Lower leg skin (tissue), 4 donors: ENCODE results near the gene VAV2. TPM values are rescaled to one million over a fixed set of nuclear protein-coding genes. Genes with fewer than 3 reads are reported as not detected.

Experiments used
- DNase-seq, 2 donors: peaks; one replicate each; pipeline ENCODE4 v3.0.0-alpha.2; 2019; ENCODE audit warnings: low spot score in 2 of 2
- H3K4me3 ChIP-seq: fragments of 200-600 bp; sonication (generic); 2 replicates; pipeline ENCODE4 v1.5.1; 2017; ENCODE audit warnings: mild to moderate bottlenecking, low read depth; ENCODE audit not compliant: poor library complexity, severe bottlenecking
- POLR2A ChIP-seq, 2 donors: fragments of 450-650 bp; IDR thresholded peaks; one replicate each; pipeline ENCODE4 v1.6.1; 2016 to 2017; ENCODE audit warnings: antibody characterized with exemption in 2 of 2, mild to moderate bottlenecking in 1 of 2, moderate library complexity in 1 of 2
- WGBS, 2 donors: methylation state at CpG; one replicate each; pipeline ENCODE4 v1.1.5; 2018; 5-methylcytosine and 5-hydroxymethylcytosine counted together
- intact Hi-C: fragments of 100-400 bp; cut with DNase I; formaldehyde crosslinking; loops from one replicate; pipeline ENCODE4 v1.15.0; 2023; ENCODE audit warnings: low total_unique reads
- total RNA-seq, 4 donors: library from RNA; depleted of rRNA; stranded (reverse); fragments of >200 nt; gene quantifications; one replicate each; pipeline ENCODE4 v1.1.0, GENCODE V29; 2016
- TF ChIP-seq, protein P1 (sequence below), 3 donors: fragments of 450-650 bp; IDR thresholded peaks; one replicate each; pipeline ENCODE4 v1.5.1; 2016; ENCODE audit warnings: antibody characterized with exemption in 3 of 3, mild to moderate bottlenecking in 3 of 3, moderate library complexity in 2 of 3

VAV2 gene
- total RNA-seq, 4 donors from 2014 or later = 6.8 to 9.1 (median 7.5) TPM

DNA sequence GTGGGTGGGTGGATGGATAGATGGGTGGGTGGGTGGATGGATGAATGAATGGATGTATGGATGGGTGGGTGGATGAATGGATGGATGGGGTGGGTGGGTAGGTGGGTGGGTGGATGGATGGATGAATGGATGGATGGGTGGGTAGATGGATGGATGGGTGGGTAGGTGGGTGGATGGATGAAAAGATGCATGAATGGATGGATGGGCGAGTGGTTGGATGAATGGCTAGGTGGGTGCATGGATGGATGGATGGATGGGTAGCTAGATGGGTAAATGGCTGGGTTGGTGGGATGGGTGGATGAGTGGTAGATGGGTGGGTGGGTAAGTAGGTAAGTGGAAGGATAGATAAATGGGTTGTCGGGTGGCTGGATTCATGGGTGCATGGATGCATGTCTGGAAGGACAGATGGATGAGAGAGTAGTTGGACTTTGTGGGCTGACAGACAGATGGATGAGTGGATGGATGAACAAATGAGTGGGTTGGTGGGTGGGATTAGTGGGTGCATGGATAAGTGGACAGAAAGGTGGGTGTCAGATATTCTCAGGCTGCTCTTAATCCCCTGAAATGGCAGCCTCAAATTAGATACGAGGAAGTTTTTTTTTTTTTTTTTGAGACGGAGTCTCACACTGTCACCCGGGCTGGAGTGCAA lies 153.1 kb downstream of the VAV2 start:
- intact Hi-C loops = no loop called here
- WGBS, 2 donors = 91 to 96% methylated on average over 5 of the region's 5 CpGs
- DNase-seq = no peak
- TF ChIP-seq, protein P1, sequence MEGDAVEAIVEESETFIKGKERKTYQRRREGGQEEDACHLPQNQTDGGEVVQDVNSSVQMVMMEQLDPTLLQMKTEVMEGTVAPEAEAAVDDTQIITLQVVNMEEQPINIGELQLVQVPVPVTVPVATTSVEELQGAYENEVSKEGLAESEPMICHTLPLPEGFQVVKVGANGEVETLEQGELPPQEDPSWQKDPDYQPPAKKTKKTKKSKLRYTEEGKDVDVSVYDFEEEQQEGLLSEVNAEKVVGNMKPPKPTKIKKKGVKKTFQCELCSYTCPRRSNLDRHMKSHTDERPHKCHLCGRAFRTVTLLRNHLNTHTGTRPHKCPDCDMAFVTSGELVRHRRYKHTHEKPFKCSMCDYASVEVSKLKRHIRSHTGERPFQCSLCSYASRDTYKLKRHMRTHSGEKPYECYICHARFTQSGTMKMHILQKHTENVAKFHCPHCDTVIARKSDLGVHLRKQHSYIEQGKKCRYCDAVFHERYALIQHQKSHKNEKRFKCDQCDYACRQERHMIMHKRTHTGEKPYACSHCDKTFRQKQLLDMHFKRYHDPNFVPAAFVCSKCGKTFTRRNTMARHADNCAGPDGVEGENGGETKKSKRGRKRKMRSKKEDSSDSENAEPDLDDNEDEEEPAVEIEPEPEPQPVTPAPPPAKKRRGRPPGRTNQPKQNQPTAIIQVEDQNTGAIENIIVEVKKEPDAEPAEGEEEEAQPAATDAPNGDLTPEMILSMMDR (IDR thresholded peaks at IDR 0.05) = no peak
- no peak for TF ChIP-seq POLR2A (IDR thresholded peaks at IDR 0.05)
- H3K4me3 ChIP-seq = no peak overlapping the region

DNA sequence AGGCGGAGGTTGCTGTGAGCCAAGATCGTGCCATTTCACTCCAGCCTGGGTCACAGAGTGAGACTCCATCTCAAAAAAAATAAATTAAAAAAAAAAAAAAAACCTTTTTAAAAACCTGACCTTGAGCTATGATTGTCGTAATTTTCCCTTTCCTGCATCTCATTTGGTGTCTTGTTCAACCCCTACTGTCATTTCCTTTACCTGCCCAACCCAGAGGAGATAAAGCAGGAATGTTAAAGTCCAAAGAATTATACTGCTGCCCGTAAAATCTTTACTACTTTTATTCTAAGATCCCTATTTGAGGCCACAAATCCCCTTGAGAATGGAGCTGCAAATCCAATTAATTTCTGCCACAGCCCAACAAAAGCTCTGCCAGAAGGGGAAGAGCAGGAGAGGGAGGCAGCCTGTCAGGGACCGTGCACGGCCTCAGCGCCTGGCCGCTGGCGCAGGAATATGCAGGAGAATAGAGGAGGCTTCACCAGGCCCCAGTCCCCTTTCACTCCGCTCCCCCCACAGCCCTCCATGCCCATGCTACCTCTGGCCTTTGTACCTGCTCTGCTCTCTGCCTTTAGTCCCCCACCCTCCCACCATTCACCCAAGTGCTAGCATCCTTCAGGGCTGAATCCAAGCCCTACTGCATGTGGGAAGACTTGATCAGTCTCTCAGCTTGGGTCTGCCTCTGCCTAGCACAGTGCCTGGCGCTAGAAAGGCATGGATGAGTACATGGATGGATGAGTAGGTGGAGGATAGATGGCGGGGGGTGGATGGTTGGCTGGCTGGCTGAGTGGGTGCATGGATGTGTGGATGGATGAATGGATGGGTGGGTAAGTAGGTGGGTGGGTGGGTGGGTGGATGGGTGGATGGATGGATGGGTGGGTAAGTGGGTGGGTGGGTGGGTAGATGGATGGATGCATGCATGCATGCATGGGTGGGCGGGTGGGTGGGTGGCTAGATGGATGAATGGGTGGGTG lies 154.2 kb downstream of the VAV2 start:
- DNase-seq = no peak
- TF ChIP-seq, protein P1 (IDR thresholded peaks at IDR 0.05) = no peak
- TF ChIP-seq POLR2A (IDR thresholded peaks at IDR 0.05) = no peak
- H3K4me3 ChIP-seq = no peak overlapping the region
- intact Hi-C loops = no loop called here
- WGBS, 2 donors = 90 to 94% methylated on average over 13 of the region's 13 CpGs

DNA sequence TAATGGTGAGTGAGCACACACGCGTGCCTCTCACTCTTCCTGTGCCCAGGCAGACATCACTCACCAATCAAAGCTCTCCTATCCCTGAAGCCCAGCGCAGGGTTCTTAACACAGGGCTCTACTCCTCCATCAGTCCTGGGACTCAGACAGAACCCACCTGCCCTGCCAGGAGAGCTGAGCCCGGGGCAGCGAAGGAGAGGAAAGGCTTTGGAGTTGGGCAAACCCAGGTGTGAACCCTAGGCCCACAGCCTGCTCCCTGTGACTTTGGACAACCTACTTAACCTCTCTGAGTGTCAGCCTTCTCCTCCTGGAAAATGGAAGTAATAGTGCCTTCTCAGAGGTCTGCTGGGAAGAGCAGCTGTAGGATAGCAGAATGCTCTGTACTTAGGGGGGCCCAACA lies 155.3 kb downstream of the VAV2 start:
- H3K4me3 ChIP-seq = no peak overlapping the region
- intact Hi-C loops = no loop called here
- no peak for DNase-seq
- no peak for TF ChIP-seq POLR2A (IDR thresholded peaks at IDR 0.05)
- TF ChIP-seq, protein P1 (IDR thresholded peaks at IDR 0.05) = no peak
- WGBS, 2 donors = 90 to 91% methylated on average over 5 of the region's 5 CpGs

DNA sequence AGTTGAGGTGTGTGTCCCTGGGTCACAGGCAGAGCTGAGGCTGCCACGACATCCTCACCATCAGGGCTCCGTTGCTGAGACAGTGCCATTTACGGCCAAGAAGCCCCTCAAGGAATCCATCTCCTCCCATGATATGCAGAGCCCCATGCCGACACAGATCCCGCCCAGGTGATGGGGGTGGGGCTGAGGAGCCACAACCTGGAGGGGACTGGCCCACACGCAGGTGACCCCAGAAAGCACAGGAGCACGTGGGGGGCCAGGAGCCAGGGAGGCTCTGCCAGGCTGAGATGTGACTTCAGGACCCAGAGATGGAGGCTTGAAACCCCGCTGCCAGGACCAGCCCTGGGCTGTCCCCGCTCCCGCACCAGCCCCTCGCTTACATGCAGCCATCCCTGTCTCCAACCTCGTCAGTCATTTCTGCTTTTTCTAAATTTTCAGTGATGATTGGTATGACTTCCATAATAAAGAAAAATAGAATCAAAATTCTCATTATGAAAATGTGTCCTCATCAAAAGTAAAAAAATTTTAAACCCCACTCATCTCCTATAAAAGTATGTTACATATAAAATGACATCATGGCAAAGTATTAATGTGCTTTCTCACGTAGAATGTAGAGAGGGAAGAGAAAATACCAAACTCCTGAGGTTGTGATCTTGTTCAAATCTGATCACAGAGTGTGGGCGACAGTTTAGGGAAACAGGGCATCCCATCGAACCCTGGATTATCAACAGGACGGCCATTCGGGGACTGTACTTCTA lies 155.9 kb downstream of the VAV2 start:
- DNase-seq = no peak
- intact Hi-C loops = no loop called here
- H3K4me3 ChIP-seq = no peak overlapping the region
- TF ChIP-seq, protein P1 (IDR thresholded peaks at IDR 0.05) = no peak
- no peak for TF ChIP-seq POLR2A (IDR thresholded peaks at IDR 0.05)
- 90 to 94% methylated on average over 17 of the region's 17 CpGs for WGBS, 2 donors

DNA sequence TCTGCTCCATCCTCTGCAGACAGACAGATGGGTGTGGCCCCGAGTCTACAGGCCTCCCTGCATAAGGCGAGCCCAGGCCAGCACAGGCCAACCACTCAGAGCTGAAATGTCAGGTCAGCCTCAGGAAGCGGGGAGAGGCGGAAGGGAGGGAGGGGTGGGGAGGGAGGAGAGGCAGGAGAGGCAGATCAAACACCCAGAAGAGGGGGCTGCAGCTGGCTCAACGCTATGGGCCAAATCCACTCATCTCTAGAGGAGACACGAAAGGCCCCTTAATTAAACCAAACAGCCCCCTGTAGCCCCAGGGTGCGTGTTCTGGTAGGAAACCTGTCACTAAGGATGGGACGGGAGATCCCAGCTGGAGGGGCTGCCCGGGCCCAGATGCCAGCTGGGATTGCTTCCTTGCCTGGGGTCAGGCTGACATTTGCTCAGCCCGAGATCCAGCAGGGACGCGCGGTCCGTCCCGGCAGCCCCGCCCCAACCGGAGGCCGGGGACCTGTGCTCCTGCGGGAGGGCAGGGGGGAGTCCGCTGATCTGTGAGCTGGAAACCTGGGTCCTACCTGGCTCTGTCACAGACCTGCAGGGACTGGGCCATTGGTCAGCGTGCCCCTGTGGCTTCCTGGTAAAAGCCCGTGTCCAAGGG lies 156.7 kb downstream of the VAV2 start:
- no peak for DNase-seq
- intact Hi-C loops = no loop called here
- WGBS, 2 donors = 62 to 72% methylated on average over 10 to 21 of the region's 22 CpGs
- H3K4me3 ChIP-seq = no peak overlapping the region
- no peak for TF ChIP-seq POLR2A (IDR thresholded peaks at IDR 0.05)
- TF ChIP-seq, protein P1 (IDR thresholded peaks at IDR 0.05) = no peak
